Measurements from ENCODE around the gene HDAC4. TPM values are rescaled to one million over a fixed set of nuclear protein-coding genes. Genes with fewer than 3 reads are reported as not detected.

Gene HDAC4
- total RNA-seq, 1 experiment from 2014 or later, result 47.6 TPM

GRCh38 chr2:239125726-239126675, 274.8 kb downstream of the HDAC4 start:
- TF ChIP-seq, protein P1, sequence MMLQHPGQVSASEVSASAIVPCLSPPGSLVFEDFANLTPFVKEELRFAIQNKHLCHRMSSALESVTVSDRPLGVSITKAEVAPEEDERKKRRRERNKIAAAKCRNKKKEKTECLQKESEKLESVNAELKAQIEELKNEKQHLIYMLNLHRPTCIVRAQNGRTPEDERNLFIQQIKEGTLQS (IDR thresholded peaks at IDR 0.05), result no peak
- no peak for TF ChIP-seq ZFX (IDR thresholded peaks at IDR 0.05)
- Histone ChIP-seq H3K27ac (ENCODE audit: low read depth, low read length) (no peak overlapping the region), H3K4me2 (ENCODE audit: low read length) (no peak overlapping the region), H2AFZ (ENCODE audit: low read depth, low read length, poor library complexity, severe bottlenecking) (no peak overlapping the region), H4K20me1 (ENCODE audit: insufficient read depth) (no peaks in the 10 kb centered on the region), H3K9me2 (ENCODE audit: insufficient read depth) (no peaks in the 10 kb centered on the region), H3K9ac (ENCODE audit: low read length) (no peak overlapping the region), H3K4me1 (ENCODE audit: control insufficient read depth in 1 of 2, insufficient read depth in 2 of 2, low read length in 2 of 2) (no peaks in the 10 kb centered on the region), H3K79me2 (ENCODE audit: insufficient read depth, low read length) (no peaks in the 10 kb centered on the region), H3K27me3 (ENCODE audit: insufficient read depth, low read length) (no peaks in the 10 kb centered on the region), H3K9me3 (ENCODE audit: control insufficient read depth in 1 of 2, insufficient read depth in 1 of 2, low read depth in 1 of 2, low read length in 2 of 2) (no peaks in the 10 kb centered on the region), H3K36me3 (ENCODE audit: control insufficient read depth in 1 of 2, insufficient read depth in 2 of 2, low read length in 2 of 2) (peaks cover 5 to 13% of the 10 kb centered on the region in 2 experiments; a peak in 3 of 4 replicates), H3K4me3 (replicated peaks in 1 of 2; ENCODE audit: low read depth in 1 of 2, low read length in 2 of 2) (no peak overlapping the region)
- ATAC-seq (no peak), DNase-seq (ENCODE audit: low read depth, low spot score) (no peak)
- ChIA-PET POLR2A (interaction anchor here (0.6 kb wide), 1 partner anchor 112 kb away, joined by 3 read pairs; no protein-coding TSS in a partner anchor), RAD21 (ENCODE audit: low non-redundant PET in 1 of 2, low total read pairs in 2 of 2, uncharacterized antibody in 2 of 2, unreplicated experiment in 2 of 2) (no interaction called here), CTCF (no interaction called here)
- no TSS peak for BruUV-seq (replicated peaks)
- intact Hi-C loops (cut with micrococcal nuclease), result no loop called here

GRCh38 chr2:239124152-239124899, 276.5 kb downstream of the HDAC4 start:
- no peak overlapping the region for H3K9ac ChIP-seq (ENCODE audit: low read length)
- ChIA-PET CTCF (no interaction called here), POLR2A (no interaction called here), RAD21 (ENCODE audit: low non-redundant PET in 1 of 2, low total read pairs in 2 of 2, uncharacterized antibody in 2 of 2, unreplicated experiment in 2 of 2) (no interaction called here)
- no peaks in the 10 kb centered on the region for H3K27me3 ChIP-seq (ENCODE audit: insufficient read depth, low read length)
- peaks cover 5 to 13% of the 10 kb centered on the region in 2 experiments; a peak in 3 of 4 replicates for H3K36me3 ChIP-seq (ENCODE audit: control insufficient read depth in 1 of 2, insufficient read depth in 2 of 2, low read length in 2 of 2)
- no peaks in the 10 kb centered on the region for H3K9me3 ChIP-seq (ENCODE audit: control insufficient read depth in 1 of 2, insufficient read depth in 1 of 2, low read depth in 1 of 2, low read length in 2 of 2)
- H3K27ac ChIP-seq (ENCODE audit: low read depth, low read length), result no peak overlapping the region
- H4K20me1 ChIP-seq (ENCODE audit: insufficient read depth), result no peaks in the 10 kb centered on the region
- H3K4me3 ChIP-seq (replicated peaks in 1 of 2; ENCODE audit: low read depth in 1 of 2, low read length in 2 of 2), result no peak overlapping the region
- no peaks in the 10 kb centered on the region for H3K4me1 ChIP-seq (ENCODE audit: control insufficient read depth in 1 of 2, insufficient read depth in 2 of 2, low read length in 2 of 2)
- H2AFZ ChIP-seq (ENCODE audit: low read depth, low read length, poor library complexity, severe bottlenecking), result no peak overlapping the region
- no peak overlapping the region for H3K4me2 ChIP-seq (ENCODE audit: low read length)
- no TSS peak for BruUV-seq (replicated peaks)
- no peaks in the 10 kb centered on the region for H3K9me2 ChIP-seq (ENCODE audit: insufficient read depth)
- no peaks in the 10 kb centered on the region for H3K79me2 ChIP-seq (ENCODE audit: insufficient read depth, low read length)
- DNase-seq (ENCODE audit: low read depth, low spot score), result no peak
- no peak for ATAC-seq
- intact Hi-C loops (cut with micrococcal nuclease), result no loop called here
- TF ChIP-seq REST (IDR thresholded peaks at IDR 0.05; ENCODE audit: low read depth), result no peak
- TF ChIP-seq TCF7L2 (IDR thresholded peaks at IDR 0.05; ENCODE audit: borderline replicate concordance, extremely low read depth, insufficient read depth, insufficient read length), result no peak
- TF ChIP-seq RAD21 (IDR thresholded peaks at IDR 0.05; ENCODE audit: low read depth), result no peak
- TF ChIP-seq ZBTB33 (IDR thresholded peaks at IDR 0.05; ENCODE audit: extremely low read depth, insufficient replicate concordance, low read length), result no peak
- no peak for TF ChIP-seq POLR2AphosphoS5 (IDR thresholded peaks at IDR 0.05; ENCODE audit: low read depth, low read length)
- no peak for TF ChIP-seq EZH2phosphoT487 (IDR thresholded peaks at IDR 0.05; ENCODE audit: borderline replicate concordance)
- no peak for TF ChIP-seq POLR2A (IDR thresholded peaks at IDR 0.05; ENCODE audit: borderline replicate concordance, extremely low read depth, insufficient read depth, insufficient read length)
- no peak for TF ChIP-seq EGR1 (IDR thresholded peaks at IDR 0.05; ENCODE audit: low read depth)
- TF ChIP-seq SIN3A (IDR thresholded peaks at IDR 0.05; ENCODE audit: low read depth), result no peak
